ENCODE measurements around the gene CHADL.

Gene CHADL

DNA sequence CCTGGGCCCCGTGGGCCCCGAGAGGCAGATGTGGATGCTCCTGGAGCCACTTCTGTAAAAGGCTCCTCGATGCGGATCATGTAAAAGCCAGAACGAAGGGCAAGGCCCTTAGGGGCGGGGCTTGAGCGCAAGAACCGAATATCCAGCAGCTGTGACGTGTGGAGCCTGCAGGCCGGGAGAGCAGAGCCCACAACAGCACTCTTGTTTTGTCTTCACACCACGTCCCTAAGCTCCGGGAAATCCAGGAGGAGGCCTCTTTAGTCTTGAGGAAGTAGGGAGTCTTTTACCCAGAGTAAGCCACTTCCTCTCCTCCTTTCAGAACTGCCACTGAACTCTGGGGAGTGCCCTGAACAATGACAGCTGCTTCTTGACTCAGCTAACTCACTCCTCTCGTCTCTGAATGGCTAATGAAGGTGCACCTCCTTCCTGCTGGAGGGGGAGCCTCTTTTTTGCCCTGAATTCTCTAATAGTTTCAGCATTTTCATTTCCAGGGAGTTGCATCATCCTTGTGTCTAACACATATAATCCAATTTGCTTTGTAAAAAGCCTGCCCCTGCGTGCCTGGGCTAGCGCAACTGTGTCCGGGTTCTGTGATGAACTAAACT is 23.1 kb downstream of the CHADL start:
- no peak overlapping the region for H3K4me3 ChIP-seq (ENCODE audit: low read depth, low read length)
- TF ChIP-seq, protein P1, sequence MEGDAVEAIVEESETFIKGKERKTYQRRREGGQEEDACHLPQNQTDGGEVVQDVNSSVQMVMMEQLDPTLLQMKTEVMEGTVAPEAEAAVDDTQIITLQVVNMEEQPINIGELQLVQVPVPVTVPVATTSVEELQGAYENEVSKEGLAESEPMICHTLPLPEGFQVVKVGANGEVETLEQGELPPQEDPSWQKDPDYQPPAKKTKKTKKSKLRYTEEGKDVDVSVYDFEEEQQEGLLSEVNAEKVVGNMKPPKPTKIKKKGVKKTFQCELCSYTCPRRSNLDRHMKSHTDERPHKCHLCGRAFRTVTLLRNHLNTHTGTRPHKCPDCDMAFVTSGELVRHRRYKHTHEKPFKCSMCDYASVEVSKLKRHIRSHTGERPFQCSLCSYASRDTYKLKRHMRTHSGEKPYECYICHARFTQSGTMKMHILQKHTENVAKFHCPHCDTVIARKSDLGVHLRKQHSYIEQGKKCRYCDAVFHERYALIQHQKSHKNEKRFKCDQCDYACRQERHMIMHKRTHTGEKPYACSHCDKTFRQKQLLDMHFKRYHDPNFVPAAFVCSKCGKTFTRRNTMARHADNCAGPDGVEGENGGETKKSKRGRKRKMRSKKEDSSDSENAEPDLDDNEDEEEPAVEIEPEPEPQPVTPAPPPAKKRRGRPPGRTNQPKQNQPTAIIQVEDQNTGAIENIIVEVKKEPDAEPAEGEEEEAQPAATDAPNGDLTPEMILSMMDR (IDR thresholded peaks at IDR 0.05; ENCODE audit: insufficient read depth, low read length, missing control alignments): no peak
- ChIA-PET CTCF (interaction anchor here (1.3 to 1.7 kb wide), 2 partner anchors 10 to 294 kb away, joined by 4 read pairs; no protein-coding TSS in a partner anchor), POLR2A (no interaction called here)
- DNase-seq (ENCODE audit: low read depth, low spot score): peak; percentile 51

- H3K4me3 ChIP-seq (ENCODE audit: low read depth, low read length): no peak overlapping the region
- ChIA-PET CTCF (interaction anchor here (1.3 to 1.7 kb wide), 2 partner anchors 9 to 294 kb away, joined by 4 read pairs; no protein-coding TSS in a partner anchor), POLR2A (no interaction called here)
- TF ChIP-seq, protein P1 (IDR thresholded peaks at IDR 0.05; ENCODE audit: insufficient read depth, low read length, missing control alignments): no peak
- no peak for DNase-seq (ENCODE audit: low read depth, low spot score)
These were observed 23.7 kb downstream of the CHADL start for GRCh38 chr22:41216984-41217383.

- DNase-seq (ENCODE audit: low read depth, low spot score): no peak
- TF ChIP-seq, protein P1 (IDR thresholded peaks at IDR 0.05; ENCODE audit: insufficient read depth, low read length, missing control alignments): no peak
- no peak overlapping the region for H3K4me3 ChIP-seq (ENCODE audit: low read depth, low read length)
- CTCF ChIA-PET: no interaction called here
- POLR2A ChIA-PET: interaction anchor here (0.7 kb wide), 1 partner anchor 8 kb away, joined by 3 read pairs; no protein-coding TSS in a partner anchor
These were observed 24.8 kb downstream of the CHADL start for GRCh38 chr22:41215926-41216325.

DNA sequence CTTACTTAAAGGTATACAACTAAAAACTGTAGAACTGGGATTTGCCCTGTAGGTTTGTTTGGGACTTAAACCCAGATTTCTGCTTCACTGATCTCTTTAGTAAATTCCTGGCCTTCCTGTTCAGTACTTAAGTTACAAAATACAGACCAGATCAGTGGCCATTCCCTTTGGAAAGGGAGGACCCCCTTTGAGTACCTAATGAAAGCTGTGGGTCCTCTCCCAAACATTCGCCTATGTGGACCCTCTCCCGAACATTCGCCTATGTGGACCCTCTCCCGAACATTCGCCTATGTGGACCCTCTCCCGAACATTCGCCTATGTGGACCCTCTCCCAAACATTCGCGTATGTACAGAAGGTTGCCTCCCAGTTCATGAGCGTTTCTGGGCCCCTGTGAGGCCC is 25.3 kb downstream of the CHADL start:
- POLR2A ChIA-PET: no interaction called here
- no peak for DNase-seq (ENCODE audit: low read depth, low spot score)

DNA sequence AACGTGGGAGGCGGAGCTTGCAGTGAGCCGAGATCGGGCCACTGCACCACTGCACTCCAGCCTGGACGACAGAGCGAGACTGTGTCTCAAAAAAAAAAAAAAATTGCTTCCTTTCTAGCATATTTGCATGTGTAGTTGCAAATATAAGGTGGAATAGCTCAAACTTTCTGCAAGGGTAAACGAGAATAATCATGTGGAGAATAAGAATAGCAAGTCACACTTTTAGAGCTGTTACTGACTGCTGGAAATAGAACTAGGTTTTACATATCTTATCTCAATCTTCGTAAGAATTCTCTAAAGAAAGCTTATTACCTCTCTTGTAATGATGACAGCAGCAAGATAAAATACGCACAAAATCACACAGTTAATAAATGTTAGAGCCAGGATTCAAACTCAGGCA is 34.0 kb downstream of the CHADL start:
- DNase-seq (ENCODE audit: low read depth, low spot score): no peak
- TF ChIP-seq, protein P1 (IDR thresholded peaks at IDR 0.05; ENCODE audit: insufficient read depth, low read length, missing control alignments): no peak
- ChIA-PET POLR2A (no interaction called here), CTCF (interaction anchor here (1.1 kb wide), 1 partner anchor 196 kb away, joined by 3 read pairs; no protein-coding TSS in a partner anchor)
- no peak overlapping the region for H3K4me3 ChIP-seq (ENCODE audit: low read depth, low read length)

More for the DNA sequence above, 25.3 kb downstream of the CHADL start:
- H3K4me3 ChIP-seq (ENCODE audit: low read depth, low read length): no peak overlapping the region
- TF ChIP-seq, protein P1 (IDR thresholded peaks at IDR 0.05; ENCODE audit: insufficient read depth, low read length, missing control alignments): no peak
- CTCF ChIA-PET: interaction anchor here (0.8 kb wide), 1 partner anchor 293 kb away, joined by 4 read pairs; no protein-coding TSS in a partner anchor

DNA sequence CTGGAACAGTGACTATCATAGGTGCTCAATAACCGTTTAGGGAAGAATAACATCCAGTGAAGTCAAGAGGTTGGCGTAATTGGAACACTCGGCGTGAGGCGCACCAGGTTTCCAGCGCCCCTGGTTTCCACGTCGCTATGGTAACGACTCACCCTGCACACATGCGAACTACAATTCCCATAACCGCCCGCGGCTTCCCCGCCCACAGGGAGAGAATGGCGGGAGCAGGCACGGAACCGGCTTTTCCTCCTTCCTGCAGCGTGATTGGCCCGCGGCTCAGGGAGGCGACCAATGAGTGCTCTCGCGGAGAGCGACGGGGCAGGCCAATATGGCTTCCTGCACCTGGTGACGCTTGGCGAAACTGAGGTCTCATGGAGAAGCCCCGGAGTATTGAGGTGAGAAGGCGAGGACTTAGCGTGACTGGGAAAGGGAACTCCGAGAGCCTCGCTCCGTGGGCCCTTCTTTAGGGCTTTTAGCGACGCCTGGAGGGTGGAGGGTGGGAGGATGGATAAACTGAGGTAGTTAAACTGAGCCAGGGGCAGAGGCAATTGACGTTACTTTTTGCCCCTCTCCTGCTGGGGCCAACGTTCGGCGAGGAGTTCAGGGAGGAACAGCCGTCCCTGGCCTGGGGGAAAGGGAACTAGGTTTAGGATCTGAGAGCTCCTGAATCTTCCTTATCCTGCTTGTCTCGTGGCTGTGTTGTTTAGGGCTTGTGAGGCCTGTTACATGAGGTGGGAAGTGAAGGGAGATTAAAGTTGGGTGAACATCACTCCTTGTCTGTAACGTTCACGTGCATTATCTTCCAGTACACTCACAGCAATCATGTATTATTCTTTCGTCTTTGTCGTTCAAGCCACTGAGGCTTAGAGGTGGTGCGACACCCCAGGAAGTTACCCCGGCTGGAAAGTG is 35.5 kb downstream of the CHADL start, which contains the start of gene L3MBTL2:
L3MBTL2 (plus strand) TSS at position 321 of the 909 bp plus-strand sequence; CDS start at position 372, 51 bp downstream.
- DNase-seq (ENCODE audit: low read depth, low spot score): peak; percentile 45
- peak within 1 kb of the TSS; percentile 86 for H3K4me3 ChIP-seq (ENCODE audit: low read depth, low read length)
- CTCF ChIA-PET: no interaction called here
- TF ChIP-seq, protein P1 (IDR thresholded peaks at IDR 0.05; ENCODE audit: insufficient read depth, low read length, missing control alignments): no peak
- POLR2A ChIA-PET: no interaction called here

Data from AG04449 (cell line).